ENCODE results near the gene CDX1.

DNA sequence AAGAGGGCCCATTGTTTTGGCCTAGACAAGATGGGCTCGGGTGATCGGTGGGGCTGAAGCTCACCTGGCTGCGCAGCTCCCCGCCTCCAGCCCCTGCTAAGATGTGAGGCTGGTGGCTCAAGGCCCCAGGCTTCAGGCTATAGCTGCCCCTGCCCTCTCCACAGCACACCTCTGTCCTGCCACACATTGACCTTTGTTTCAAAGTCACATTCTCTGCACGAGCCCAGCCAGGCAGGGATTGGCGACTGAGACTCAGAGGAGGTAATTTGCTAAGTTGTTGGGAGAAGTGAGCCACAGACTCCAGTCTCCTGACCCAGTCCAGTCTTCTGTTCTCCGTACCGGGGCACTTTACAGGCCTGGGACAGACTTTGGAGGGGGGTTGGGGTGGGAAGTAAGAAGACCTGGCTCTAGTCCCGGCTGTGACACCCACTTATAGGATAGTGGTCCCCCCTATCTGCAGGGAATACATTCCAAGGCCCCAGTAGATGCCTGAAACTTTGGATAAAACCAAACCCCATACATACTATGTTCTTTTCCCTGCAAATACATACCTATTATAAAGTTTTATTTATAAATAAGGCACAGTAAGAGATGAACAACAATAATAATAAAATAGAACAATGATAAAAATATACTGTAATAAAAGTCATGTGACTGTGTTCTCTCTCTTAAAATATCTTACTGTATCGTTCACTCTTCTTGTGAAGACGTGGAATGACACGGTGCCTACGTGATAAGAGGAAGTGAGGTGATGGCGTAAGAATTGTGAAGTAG is 24.2 kb upstream of the CDX1 start:
- TF ChIP-seq CTCF (IDR thresholded peaks at IDR 0.05; ENCODE audit: poor library complexity) (no peak), EZH2 (IDR thresholded peaks at IDR 0.05; ENCODE audit: borderline replicate concordance) (no peak)

Measured in hepatocyte (in vitro differentiated cells).